HepG2 (cell line): Measurements from ENCODE around the gene A3GALT2. TPM values are rescaled to one million over a fixed set of nuclear protein-coding genes. Genes with fewer than 3 reads are reported as not detected.

Experiments
- ATAC-seq: fragments of 200-7000 bp; cut with Tn5 transposase; 3 replicates; pipeline ENCODE4 v1.9.1; 2020; ENCODE audit warnings: mild to moderate bottlenecking, moderate library complexity
- BruUV-seq: library from RNA; stranded (reverse); fragments of 400-500 nt; replicated peaks from 2 replicates; lab custom pipeline; 2021; lab: Mats Ljungman, UMichigan
- CTCF ChIA-PET: fragments of 300-600 bp; formaldehyde crosslinking; extraction: SDS; loops from one replicate; lab custom pipeline; 2021; ENCODE audit warnings: low total read pairs, inconsistent platforms, low intra/inter-chr PET ratio; lab: Yijun Ruan, JAX
- POLR2A ChIA-PET: fragments of 350-600 bp; sonication (Branson Sonifier 250); formaldehyde crosslinking; loops from one replicate; lab custom pipeline; 2020; ENCODE audit warnings: antibody characterized with exemption, inconsistent platforms; lab: Yijun Ruan, JAX
- DNase-seq: peaks from one replicate; pipeline ENCODE4 v3.0.0-alpha.2; 2015; ENCODE audit warnings: low spot score
- FAIRE-seq: peaks from 3 replicates; lab custom pipeline; 2011; peaks lifted over from hg19 to GRCh38; lab: Jason Lieb, UNC
- H2AFZ ChIP-seq: one replicate; pipeline ENCODE4 v1.6.1; 2011; ENCODE audit warnings: low read length, inconsistent platforms
- H3K27ac ChIP-seq: fragments of 300-600 bp; 3 replicates; pipeline ENCODE4 v1.8.0; 2011; ENCODE audit warnings: mixed run types, mild to moderate bottlenecking, mixed read lengths, low read length, inconsistent platforms; ENCODE audit not compliant: insufficient read depth; ENCODE audit errors: extremely low read length
- H3K27me3 ChIP-seq, 2 experiments: fragments of 200-600 bp in 1 of 2; 2 replicates in 1 of 2; 3 replicates in 1 of 2; pipeline versions ENCODE4 v1.6.0 to v1.8.0; 2011; ENCODE audit warnings: low read length in 2 of 2, mild to moderate bottlenecking in 2 of 2, moderate library complexity in 2 of 2, inconsistent platforms in 1 of 2; ENCODE audit not compliant: insufficient read depth in 2 of 2, control insufficient read depth in 1 of 2
- H3K36me3 ChIP-seq, 2 experiments: fragments of 200-600 bp in 1 of 2; replicated peaks in 1 of 2; 2 replicates in 1 of 2; 3 replicates in 1 of 2; pipeline versions ENCODE4 v1.5.1 to v1.8.0; 2011; ENCODE audit warnings: low read length in 2 of 2, inconsistent platforms in 1 of 2; ENCODE audit not compliant: insufficient read depth in 2 of 2, control insufficient read depth in 1 of 2
- H3K4me1 ChIP-seq: 2 replicates; pipeline ENCODE4 v1.5.1; 2012; ENCODE audit warnings: low read length, inconsistent platforms; ENCODE audit not compliant: insufficient read depth
- H3K4me2 ChIP-seq: 2 replicates; pipeline ENCODE4 v1.6.0; 2011; ENCODE audit warnings: low read depth, low read length, inconsistent platforms
- H3K4me3 ChIP-seq, 3 experiments: fragments of 200-600 bp in 1 of 3; sonication (generic), shearing (Covaris generic) in 1 of 3; replicated peaks in 1 of 3; 2 replicates each; pipeline ENCODE4 v1.5.1; 2011 to 2016; ENCODE audit warnings: low read length in 3 of 3, inconsistent platforms in 2 of 3, low read depth in 2 of 3, mild to moderate bottlenecking in 2 of 3, control low read depth in 1 of 3, mixed read lengths in 1 of 3; ENCODE audit not compliant: insufficient read depth in 1 of 3
- H3K79me2 ChIP-seq: one replicate; pipeline ENCODE4 v1.6.1; 2011; ENCODE audit warnings: low read length, inconsistent platforms; ENCODE audit not compliant: insufficient read depth
- H3K9ac ChIP-seq: 2 replicates; pipeline ENCODE4 v1.6.0; 2011; ENCODE audit warnings: mild to moderate bottlenecking, low read depth, low read length, inconsistent platforms; ENCODE audit not compliant: insufficient read depth
- H3K9me3 ChIP-seq: 2 replicates; pipeline ENCODE4 v1.5.1; 2012; ENCODE audit warnings: mild to moderate bottlenecking, low read length
- H4K20me1 ChIP-seq: 2 replicates; pipeline ENCODE4 v1.6.0; 2011; ENCODE audit warnings: inconsistent platforms, mild to moderate bottlenecking, low read length, moderate library complexity; ENCODE audit not compliant: insufficient read depth
- AGO2 ChIP-seq: fragments of 200-400 bp; formaldehyde crosslinking; optimal IDR thresholded peaks from 2 replicates; pipeline ENCODE3; 2017; ENCODE audit warnings: mild to moderate bottlenecking, low read depth, low read length, moderate library complexity
- CEBPG ChIP-seq: IDR thresholded peaks from 2 replicates; pipeline ENCODE4 v1.6.1; 2016
- DBP ChIP-seq: sonication (generic); formaldehyde crosslinking; IDR thresholded peaks from 2 replicates; pipeline ENCODE4 v1.4.0; 2020; ENCODE audit warnings: missing genetic modification reagents; ENCODE audit errors: not compliant biosample characterization
- FUBP1 ChIP-seq: sonication (generic); formaldehyde crosslinking; IDR thresholded peaks from 2 replicates; pipeline ENCODE4 v1.5.1; 2020; ENCODE audit warnings: missing genetic modification reagents, mild to moderate bottlenecking, borderline replicate concordance
- GATA4 ChIP-seq: sonication (generic); IDR thresholded peaks from 2 replicates; pipeline ENCODE4 v1.6.1; 2016; ENCODE audit warnings: antibody characterized with exemption, low read depth, borderline replicate concordance
- GTF3A ChIP-seq: sonication (generic); formaldehyde crosslinking; conservative IDR thresholded peaks from 2 replicates; pipeline ENCODE4 v1.4.0; 2020; ENCODE audit warnings: mild to moderate bottlenecking, missing genetic modification reagents
- LCORL ChIP-seq, 2 experiments: fragments of 450-650 bp in 1 of 2; sonication (generic) in 1 of 2; formaldehyde crosslinking in 1 of 2; IDR thresholded peaks; 2 replicates each; pipeline versions ENCODE4 v1.5.0 to v1.6.1; 2017 to 2020; ENCODE audit warnings: antibody characterized with exemption in 1 of 2, missing genetic modification reagents in 1 of 2
- MTF2 ChIP-seq: sonication (generic); formaldehyde crosslinking; IDR thresholded peaks from 2 replicates; pipeline ENCODE4 v1.5.0; 2020; ENCODE audit warnings: missing genetic modification reagents, borderline replicate concordance
- NBN ChIP-seq: fragments of 450-650 bp; conservative IDR thresholded peaks from 2 replicates; pipeline ENCODE4 v1.6.1; 2017
- NCOA1 ChIP-seq: sonication (generic); formaldehyde crosslinking; IDR thresholded peaks from 2 replicates; pipeline ENCODE4 v1.9.0; 2021; ENCODE audit warnings: missing genetic modification reagents
- NFATC3 ChIP-seq: sonication (generic); formaldehyde crosslinking; IDR thresholded peaks from 2 replicates; pipeline ENCODE4 v1.5.1; 2020; ENCODE audit warnings: mild to moderate bottlenecking, missing genetic modification reagents
- RNF219 ChIP-seq: sonication (generic); formaldehyde crosslinking; IDR thresholded peaks from 2 replicates; pipeline ENCODE4 v1.5.0; 2020; ENCODE audit warnings: mild to moderate bottlenecking, missing genetic modification reagents
- RXRB ChIP-seq: IDR thresholded peaks from 2 replicates; pipeline ENCODE4 v1.6.1; 2016; ENCODE audit warnings: borderline replicate concordance, missing genetic modification reagents, missing compliant biosample characterization
- SKI ChIP-seq: fragments of 450-650 bp; IDR thresholded peaks from one replicate; pipeline ENCODE4 v1.6.1; 2018; ENCODE audit warnings: mild to moderate bottlenecking; ENCODE audit not compliant: partially characterized antibody
- ZNF160 ChIP-seq: sonication (generic); formaldehyde crosslinking; IDR thresholded peaks from 2 replicates; pipeline ENCODE4 v1.8.0; 2022; ENCODE audit warnings: mild to moderate bottlenecking, inconsistent platforms, missing genetic modification reagents
- ZNF484 ChIP-seq: sonication (generic); formaldehyde crosslinking; IDR thresholded peaks from 2 replicates; pipeline ENCODE4 v1.5.1; 2020; ENCODE audit warnings: mild to moderate bottlenecking, low read depth, missing genetic modification reagents, borderline replicate concordance
- ZNF850 ChIP-seq: sonication (generic); formaldehyde crosslinking; conservative IDR thresholded peaks from 2 replicates; pipeline ENCODE4 v1.9.0; 2021; ENCODE audit warnings: mild to moderate bottlenecking, missing genetic modification reagents
- whole genome bisulfite sequencing: methylation state at CpG from one replicate; pipeline ENCODE4 v1.1.6; 2017; ENCODE audit warnings: low lambda C conversion rate; 5-methylcytosine and 5-hydroxymethylcytosine counted together
- in situ Hi-C: cut with HindIII; loops from 2 replicates; pipeline ENCODE4 v1.10.0; 2017; ENCODE audit warnings: low pct_unique_long_range_greater_than_20kb; ENCODE audit not compliant: extremely low pct_ligation_motif_present
- intact Hi-C: fragments of 100-400 bp; cut with micrococcal nuclease; formaldehyde crosslinking; loops from one replicate; pipeline ENCODE4 v1.10.0; 2022; ENCODE audit not compliant: unreplicated experiment
- polyA plus RNA-seq, 8 experiments: library from polyadenylated mRNA; depleted of rRNA in 3 of 8; stranded (reverse) in 7 of 8; unstranded in 1 of 8; fragments of >200 nt; fragmentation: Illumina TruSeq in 4 of 8; extraction: Trizol in 4 of 8; gene quantifications; 2 replicates each; pipeline versions ENCODE4 v1.2.1 to v1.2.3, GENCODE V29; 2011 to 2016; ENCODE audit warnings: low read depth in 4 of 8, missing spikeins in 1 of 8, mixed read lengths in 1 of 8; ENCODE audit not compliant: insufficient read depth in 1 of 8
- total RNA-seq, 5 experiments: library from RNA; depleted of rRNA; stranded (reverse); fragments of >200 nt; fragmentation: Illumina TruSeq; extraction: Trizol; gene quantifications; 2 replicates each; pipeline ENCODE4 v1.2.3, GENCODE V29; 2016; ENCODE audit warnings: low read depth in 1 of 5
- TF ChIP-seq, protein P1 (sequence below): sonication (generic); formaldehyde crosslinking; IDR thresholded peaks from 2 replicates; pipeline ENCODE4 v1.4.0; 2020; ENCODE audit warnings: missing genetic modification reagents
- TF ChIP-seq, protein P2 (sequence below): IDR thresholded peaks from 2 replicates; pipeline ENCODE4 v1.6.1; 2018; ENCODE audit warnings: missing genetic modification reagents, mild to moderate bottlenecking, missing compliant biosample characterization

A3GALT2 gene
- total and polyA plus RNA-seq, 2 of the 13 experiments (the other 11 are each of a cell fraction or from before 2014, with no cell fraction given): not detected

DNA sequence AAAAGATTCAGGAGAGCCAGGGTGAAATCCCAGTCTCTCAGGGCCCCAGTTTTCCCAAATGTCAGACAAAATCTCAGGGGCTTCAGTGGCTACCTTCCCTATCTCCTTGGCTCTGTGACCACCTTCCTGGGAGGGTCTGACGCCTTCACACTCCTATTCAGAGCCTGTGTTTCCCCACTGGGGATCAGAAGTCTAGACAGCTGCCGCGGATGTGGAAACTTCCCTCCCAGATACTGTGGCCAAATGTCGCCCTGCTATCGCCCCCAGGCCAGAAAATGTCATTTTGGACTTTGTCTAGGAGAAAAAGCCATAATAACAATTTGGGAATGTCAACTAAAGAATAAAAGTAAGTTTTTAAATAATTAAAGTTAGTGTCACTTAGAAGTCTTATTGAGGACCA lies 15.9 kb downstream of the A3GALT2 start:
- in situ Hi-C loops: no loop called here
- Histone ChIP-seq H3K4me1 (peaks cover 18% of the 10 kb centered on the region), H4K20me1 (no peaks in the 10 kb centered on the region), H3K36me3 (no peaks in the 10 kb centered on the region; a peak in 1 of 5 replicates), H3K27ac (no peak overlapping the region), H2AFZ (no peak overlapping the region), H3K9ac (no peak overlapping the region), H3K4me2 (no peak overlapping the region), H3K27me3 (no peaks in the 10 kb centered on the region), H3K79me2 (no peaks in the 10 kb centered on the region), H3K9me3 (no peaks in the 10 kb centered on the region), H3K4me3 (no peak overlapping the region)
- intact Hi-C loops: no loop called here
- CTCF ChIA-PET: no interaction called here
- POLR2A ChIA-PET: no interaction called here
- BruUV-seq: no TSS peak
- DNase-seq (no peak), FAIRE-seq (no peak), ATAC-seq (no peak)
- WGBS: 74% methylated on average over 5 of the region's 5 CpGs
- TF ChIP-seq NBN (no peak), NFATC3 (no peak), MTF2 (no peak), SKI (no peak), GATA4 (no peak), RXRB (CRISPR knock-in tag) (no peak), ZNF484 (CRISPR knock-in tag) (no peak), CEBPG (no peak), NCOA1 (CRISPR knock-in tag) (no peak), ZNF850 (CRISPR knock-in tag) (no peak), RNF219 (no peak), FUBP1 (CRISPR knock-in tag) (no peak), LCORL (IDR thresholded peaks at IDR 0.05) (no peak), LCORL (CRISPR knock-in tag; IDR thresholded peaks at IDR 0.05) (no peak), GTF3A (CRISPR knock-in tag) (no peak), AGO2 (no peak), DBP (CRISPR knock-in tag) (no peak), ZNF160 (no peak)
- TF ChIP-seq, protein P1, sequence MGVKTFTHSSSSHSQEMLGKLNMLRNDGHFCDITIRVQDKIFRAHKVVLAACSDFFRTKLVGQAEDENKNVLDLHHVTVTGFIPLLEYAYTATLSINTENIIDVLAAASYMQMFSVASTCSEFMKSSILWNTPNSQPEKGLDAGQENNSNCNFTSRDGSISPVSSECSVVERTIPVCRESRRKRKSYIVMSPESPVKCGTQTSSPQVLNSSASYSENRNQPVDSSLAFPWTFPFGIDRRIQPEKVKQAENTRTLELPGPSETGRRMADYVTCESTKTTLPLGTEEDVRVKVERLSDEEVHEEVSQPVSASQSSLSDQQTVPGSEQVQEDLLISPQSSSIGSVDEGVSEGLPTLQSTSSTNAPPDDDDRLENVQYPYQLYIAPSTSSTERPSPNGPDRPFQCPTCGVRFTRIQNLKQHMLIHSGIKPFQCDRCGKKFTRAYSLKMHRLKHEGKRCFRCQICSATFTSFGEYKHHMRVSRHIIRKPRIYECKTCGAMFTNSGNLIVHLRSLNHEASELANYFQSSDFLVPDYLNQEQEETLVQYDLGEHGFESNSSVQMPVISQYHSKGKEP (CRISPR knock-in tag): no peak
- TF ChIP-seq, protein P2, sequence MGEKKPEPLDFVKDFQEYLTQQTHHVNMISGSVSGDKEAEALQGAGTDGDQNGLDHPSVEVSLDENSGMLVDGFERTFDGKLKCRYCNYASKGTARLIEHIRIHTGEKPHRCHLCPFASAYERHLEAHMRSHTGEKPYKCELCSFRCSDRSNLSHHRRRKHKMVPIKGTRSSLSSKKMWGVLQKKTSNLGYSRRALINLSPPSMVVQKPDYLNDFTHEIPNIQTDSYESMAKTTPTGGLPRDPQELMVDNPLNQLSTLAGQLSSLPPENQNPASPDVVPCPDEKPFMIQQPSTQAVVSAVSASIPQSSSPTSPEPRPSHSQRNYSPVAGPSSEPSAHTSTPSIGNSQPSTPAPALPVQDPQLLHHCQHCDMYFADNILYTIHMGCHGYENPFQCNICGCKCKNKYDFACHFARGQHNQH: no peak
